ENCODE results near the gene RPP21.
"Not testable (repeated sequence)": the region's sequence is repeated elsewhere in the genome, so short reads cannot be mapped to it uniquely, and the experiment has no call there.

Gene RPP21

DNA sequence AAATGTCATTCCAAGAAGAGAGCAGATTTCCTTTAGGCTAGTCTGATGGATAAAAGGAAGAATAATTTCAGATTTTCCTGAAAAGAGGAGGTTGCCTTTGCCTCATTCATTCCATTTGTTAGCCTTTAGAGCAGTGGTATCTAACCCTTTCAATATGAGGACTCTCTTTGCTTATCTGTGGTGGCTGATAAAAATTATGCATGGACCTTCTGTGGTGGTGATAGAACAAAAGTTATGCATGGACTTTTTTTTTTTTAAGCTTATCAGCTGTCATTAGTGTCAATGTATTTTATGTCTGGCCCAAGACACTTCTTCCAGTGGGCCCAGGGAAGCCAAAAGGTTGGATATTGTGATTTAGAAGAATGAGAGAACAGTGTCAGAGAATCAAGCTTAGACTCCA is 16.6 kb upstream of the RPP21 start:
- DNase-seq = no peak

DNA sequence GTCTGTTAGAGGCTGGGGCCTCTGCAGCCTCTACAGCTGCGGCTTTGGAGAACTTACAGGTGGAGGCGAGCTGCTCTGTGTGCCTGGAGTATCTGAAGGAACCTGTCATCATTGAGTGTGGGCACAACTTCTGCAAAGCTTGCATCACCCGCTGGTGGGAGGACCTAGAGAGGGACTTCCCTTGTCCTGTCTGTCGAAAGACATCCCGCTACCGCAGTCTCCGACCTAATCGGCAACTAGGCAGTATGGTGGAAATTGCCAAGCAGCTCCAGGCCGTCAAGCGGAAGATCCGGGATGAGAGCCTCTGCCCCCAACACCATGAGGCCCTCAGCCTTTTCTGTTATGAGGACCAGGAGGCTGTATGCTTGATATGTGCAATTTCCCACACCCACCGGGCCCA is 15.6 kb upstream of the RPP21 start:
- DNase-seq = no peak

DNA sequence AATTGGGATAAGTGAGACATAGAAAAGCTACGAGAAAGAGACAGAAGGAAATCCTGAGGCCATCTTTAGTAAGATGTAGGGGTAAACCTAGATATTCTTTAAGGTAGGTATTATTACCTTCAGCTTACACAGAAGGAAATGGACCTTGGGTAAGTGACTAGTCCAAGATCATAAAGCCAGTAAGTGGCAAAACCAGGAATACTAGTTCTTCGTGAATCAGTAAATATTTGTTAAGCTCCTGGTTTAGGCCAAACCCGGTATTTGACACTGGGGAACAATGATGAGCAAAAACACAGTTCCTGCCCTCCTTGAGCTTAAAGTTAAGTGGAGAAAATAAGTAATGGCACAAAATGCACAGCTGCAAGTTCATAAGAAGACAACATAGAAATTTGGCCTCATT is 13.0 kb upstream of the RPP21 start:
- DNase-seq = no peak

GRCh38 chr6:30334075-30334783 is 10.7 kb upstream of the RPP21 start:
- no peak for DNase-seq

DNA sequence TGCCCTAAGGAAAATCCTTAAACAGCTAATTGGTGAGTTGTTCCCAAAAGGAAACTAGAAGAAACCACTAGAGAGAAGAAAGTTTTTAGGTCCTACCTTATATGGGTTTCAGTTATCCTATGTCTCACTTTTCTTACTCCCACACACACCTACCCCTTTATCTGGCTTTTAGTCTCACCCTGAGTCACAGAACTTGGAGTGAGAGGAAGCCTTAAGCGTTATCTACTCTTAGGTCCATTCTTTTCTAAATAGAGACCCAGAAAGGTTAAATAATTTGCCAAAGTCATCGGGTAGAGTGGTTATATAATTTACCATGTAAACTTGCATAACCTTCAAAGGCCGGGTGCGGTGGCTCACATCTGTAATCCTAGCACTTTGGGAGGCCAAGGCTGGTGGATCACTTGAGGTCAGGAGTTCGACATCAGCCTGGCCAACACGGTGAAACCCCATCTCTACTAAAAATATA is 4.3 kb upstream of the RPP21 start:
- DNase-seq = no peak

GRCh38 chr6:30341218-30341617 is 3.7 kb upstream of the RPP21 start:
- no peak for DNase-seq

DNA sequence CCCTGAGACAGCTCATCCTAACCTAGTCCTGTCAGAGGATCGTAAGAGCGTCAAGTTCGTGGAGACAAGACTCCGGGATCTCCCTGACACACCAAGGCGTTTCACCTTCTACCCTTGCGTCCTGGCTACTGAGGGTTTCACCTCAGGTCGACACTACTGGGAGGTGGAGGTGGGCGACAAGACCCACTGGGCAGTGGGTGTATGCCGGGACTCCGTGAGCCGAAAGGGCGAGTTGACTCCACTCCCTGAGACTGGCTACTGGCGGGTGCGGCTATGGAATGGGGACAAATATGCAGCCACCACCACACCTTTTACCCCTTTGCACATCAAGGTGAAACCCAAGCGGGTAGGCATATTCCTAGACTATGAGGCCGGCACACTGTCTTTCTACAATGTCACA is 3.2 kb upstream of the RPP21 start:
- no peak for DNase-seq

DNA sequence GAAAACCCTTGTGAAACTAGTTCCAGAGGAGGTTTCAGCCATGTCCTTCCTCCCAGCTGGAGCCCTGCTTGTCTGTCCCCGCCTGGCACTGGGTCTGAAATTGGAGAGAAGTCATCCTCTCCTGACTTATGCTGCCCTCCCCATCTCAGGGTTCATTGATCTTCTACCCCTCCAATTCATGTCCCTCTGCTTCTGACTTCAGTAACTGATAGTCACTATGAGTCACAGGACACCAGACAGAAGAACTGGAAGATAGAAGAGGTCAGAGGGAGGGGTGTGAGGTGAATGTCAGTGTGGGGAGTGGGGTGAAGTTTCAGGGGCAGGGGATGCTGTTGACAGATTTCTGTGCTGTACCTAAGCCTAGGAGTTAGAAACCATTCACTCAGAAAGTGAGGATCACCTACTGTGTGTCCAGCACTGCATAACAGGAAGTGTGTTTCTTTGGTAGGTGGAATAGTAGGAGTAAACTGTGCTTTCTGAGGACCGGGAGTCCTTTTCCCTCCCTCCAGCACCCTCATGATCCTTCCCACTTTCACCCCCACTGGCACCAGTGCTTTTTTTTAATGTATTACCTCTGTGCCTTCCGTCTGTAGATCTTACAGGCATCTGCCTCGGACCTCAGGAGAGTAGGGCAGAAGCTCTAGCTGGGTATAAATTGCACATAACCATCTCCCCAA is 627 bp upstream of the RPP21 start:
- no peak for DNase-seq

DNA sequence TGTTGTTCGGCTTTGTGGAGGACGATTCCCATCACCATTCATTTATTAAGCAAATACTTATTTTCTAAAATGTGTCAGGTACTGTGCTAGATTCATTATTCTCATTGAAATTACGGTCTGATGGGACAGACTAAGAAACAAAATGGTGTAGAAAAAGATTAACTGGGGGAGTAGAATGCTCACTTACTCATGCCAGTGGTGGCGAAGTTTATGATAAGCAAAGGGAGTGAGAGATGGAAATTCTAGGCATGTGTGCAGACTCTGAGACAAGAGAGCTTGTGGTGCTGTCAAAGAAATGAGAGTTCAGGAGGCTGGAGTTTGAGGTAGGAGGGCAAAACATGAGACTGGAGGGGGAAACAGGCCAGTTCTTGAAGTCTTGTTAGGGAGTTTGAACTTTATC is 896 bp downstream of the RPP21 start:
- no peak for DNase-seq

GRCh38 chr6:30348957-30349356 is 4.0 kb downstream of the RPP21 start:
- no peak for DNase-seq

- no peak for DNase-seq
Measured at GRCh38 chr6:30349421-30350177, 4.6 kb downstream of the RPP21 start.

DNA sequence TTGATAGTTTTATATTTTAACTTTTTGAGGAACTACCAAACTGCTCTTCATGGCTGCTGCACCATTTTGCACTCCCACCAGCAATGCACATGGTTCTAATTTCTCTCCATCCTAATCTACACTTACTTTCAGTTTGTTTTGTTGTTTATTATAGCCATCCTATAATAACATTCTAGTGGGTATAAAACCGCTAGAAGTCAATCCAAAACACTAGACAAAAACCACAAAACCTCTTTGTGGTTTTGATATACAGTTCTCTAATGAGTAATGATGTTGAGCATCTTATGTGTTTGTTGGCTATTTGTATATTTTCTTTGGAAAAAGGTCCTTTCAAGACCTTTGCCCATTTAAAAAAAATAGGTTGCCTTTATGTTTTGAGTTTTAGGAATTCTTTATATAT is 5.6 kb downstream of the RPP21 start:
- DNase-seq = no peak

GRCh38 chr6:30352550-30352949 is 7.6 kb downstream of the RPP21 start:
- DNase-seq = no peak

GRCh38 chr6:30355281-30355680 is 10.3 kb downstream of the RPP21 start:
- no peak for DNase-seq

GRCh38 chr6:30356536-30356935 is 11.6 kb downstream of the RPP21 start:
- no peak for DNase-seq

DNA sequence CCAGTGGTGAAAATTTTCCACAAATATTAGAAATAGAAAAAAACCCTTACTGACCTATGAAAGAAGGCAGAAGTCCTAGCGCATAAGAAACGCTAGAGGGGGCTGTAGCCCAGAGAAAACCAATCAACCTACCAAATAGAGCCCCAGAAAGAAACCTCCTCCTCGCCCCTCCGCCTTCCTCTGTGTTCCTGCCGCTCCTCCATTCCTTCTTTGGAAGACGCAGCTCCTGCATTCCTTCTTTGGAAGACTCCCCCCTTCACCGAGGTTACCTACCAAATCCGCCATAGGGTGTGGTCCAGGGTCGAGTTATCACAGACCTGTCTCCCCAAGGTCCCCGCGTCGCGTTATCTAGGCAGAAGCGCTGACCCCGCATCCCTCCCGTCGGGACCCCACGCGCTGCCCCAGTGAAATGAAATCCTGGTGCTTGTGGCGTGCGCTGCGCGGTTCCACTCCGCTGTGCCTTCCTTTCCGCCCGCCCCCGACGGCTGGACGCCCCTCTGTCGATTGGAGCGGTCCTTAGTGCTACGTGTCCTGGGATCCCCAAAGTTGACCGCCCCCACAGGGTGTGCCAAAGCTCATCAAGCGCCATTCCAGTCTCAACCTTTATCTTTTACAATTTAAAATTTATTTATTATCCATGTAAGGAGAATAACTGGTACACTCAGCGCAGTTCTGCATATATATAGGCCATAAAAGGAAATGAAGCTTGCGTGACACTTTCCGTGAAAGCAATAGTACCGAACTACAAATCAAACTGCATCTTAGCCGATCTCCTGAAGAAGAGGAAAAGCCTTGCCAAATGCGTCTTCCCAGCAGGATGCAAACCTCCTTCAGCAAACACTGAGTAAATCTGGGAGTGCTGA is 13.0 kb downstream of the RPP21 start:
- DNase-seq = peak in 46 of 56 donors; percentile 3 to 82 (median 48)

DNA sequence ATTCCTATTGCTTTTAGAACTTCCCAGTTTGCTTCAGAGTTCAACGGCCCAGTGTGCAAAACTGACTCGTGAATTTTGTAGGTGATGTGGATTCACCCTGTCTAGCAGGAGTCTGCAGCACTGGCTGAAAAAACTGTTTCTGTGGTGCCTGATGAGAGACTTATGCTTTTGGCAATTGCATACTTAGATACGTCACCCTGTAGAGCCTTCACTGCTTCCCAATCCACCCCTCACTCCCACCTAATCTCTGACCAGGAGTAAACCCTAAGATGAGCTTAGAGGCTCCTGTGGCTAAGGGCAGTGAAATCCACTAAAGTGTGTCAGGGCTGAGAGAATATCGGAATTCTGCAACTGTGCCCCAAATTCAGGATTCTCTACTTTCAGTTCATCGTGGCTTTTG is 14.3 kb downstream of the RPP21 start:
- no peak for DNase-seq

DNA sequence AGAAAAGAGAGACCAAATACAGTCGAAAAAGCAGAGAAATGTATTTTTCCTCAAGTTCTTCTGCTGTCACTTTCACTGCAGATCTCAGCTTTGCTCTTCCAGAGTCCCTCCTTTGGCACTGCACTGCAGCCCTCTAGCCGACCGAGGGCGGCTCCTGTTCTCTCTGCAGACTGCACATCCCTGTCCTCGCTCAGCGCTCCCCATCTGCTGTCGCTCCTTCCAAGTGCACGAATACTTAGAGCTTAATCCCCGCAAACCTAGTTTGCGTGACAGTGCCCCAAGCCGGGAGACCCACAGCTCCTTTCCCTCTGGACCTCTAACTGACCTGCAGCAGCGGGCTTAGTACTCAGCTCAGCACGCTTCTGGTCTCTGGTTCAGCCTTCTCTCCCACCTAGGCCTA is 15.2 kb downstream of the RPP21 start:
- DNase-seq = no peak

GRCh38 chr6:30361661-30362060 is 16.7 kb downstream of the RPP21 start:
- no peak for DNase-seq

DNA sequence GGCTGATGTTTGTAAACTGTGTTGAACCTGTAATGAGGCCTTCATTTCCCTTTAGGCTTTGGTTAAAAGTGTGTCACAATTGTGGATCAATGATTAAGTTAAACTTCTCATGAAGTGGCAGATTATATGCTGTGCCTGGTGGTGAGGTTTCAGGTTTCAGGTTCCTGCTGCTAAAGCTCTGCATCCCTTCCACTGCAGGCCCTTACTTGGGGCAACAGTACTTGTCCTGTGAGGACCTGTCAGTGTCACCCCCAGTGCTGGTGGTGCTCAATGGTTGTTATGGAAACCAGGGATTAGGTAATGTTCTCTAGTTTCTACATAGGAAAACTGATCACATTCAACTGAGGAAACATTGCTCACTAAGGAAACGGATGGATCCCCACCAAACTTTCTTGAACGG is 18.5 kb downstream of the RPP21 start:
- DNase-seq = no peak

DNA sequence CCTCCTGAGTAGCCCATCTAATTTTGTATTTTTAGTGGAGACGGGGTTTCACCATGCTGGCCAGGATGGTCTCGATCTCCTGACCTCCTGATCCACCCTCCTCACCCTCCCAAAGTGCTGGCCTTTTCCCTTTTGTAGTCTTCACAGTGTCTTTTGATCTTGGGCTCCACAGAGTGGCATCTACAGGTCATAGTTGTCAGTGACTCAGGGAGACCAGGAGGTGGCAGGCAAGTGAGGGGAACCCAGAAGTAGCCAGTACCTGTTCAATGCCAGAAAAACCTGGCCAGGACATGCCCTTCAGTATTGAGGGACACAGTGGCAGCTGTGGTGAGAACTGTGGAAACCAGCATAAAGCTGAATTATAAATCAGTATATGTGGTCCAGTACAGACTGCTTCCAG is 19.6 kb downstream of the RPP21 start:
- no peak for DNase-seq

- DNase-seq = not testable (repeated sequence)
Measured at GRCh38 chr6:30369280-30369679, 24.3 kb downstream of the RPP21 start.

All from nucleus accumbens (tissue), 56 donors.